ENCODE results near the gene EIF6. TPM values are rescaled to one million over a fixed set of nuclear protein-coding genes. Genes with fewer than 3 reads are reported as not detected.

Gene EIF6
- total and polyA plus RNA-seq, 4 donors, result 60.8 to 160 (median 106) TPM

DNA sequence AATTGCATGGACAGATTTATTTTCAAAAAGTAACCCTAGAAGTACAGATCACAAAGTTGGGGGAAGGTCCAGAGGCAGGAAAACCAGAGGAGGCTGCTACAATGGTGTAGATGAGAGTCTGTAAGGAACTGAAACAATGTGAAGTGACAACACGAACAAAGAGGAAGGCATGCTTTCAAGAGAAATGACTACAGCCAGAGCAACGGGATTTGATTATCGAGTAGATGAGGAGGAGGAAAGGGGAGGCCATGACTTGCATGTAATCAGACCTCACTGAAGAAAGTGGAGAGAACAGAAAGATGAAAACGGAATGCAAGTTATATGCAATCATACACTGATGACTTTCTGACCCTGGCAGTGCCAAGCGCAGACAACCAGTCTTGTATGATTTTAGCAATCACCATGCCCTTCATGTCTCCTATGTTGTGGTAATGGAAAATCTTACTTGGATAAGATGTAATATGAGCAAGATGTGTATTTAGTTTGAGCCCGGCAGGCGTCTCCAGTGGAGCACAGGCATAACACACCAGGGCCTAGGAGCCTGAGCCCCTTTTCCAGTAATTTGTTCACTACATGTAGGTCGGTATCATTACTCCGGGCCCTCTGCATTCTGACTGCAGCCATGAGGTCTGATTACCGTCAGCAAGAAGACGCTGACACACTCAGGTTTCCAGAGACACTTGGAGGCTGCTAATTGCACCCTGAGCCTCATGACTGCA is 41.6 kb upstream of the EIF6 start:
- Histone ChIP-seq H3K36me3 (ENCODE audit: control insufficient read depth in 4 of 4, insufficient read depth in 3 of 4, low read depth in 1 of 4, low read length in 3 of 4) (no peaks in the 10 kb centered on the region), H3K4me3 (ENCODE audit: low read depth in 1 of 3, low read length in 3 of 3) (no peak overlapping the region), H3K4me1 (ENCODE audit: control insufficient read depth in 4 of 4, insufficient read depth in 4 of 4, low read length in 3 of 4) (peaks cover 6 to 34% (median 26%) of the 10 kb centered on the region in 4 donors), H3K27ac (ENCODE audit: low read depth in 1 of 2, low read length in 2 of 2) (no peak overlapping the region), H3K9ac (ENCODE audit: low read depth in 1 of 2, low read length in 2 of 2) (no peak overlapping the region), H3K27me3 (ENCODE audit: control insufficient read depth in 4 of 4, insufficient read depth in 4 of 4, low read length in 3 of 4) (no peaks in the 10 kb centered on the region), H3K9me3 (ENCODE audit: control insufficient read depth in 4 of 4, low read length in 3 of 4) (no peaks in the 10 kb centered on the region)
- no peak for TF ChIP-seq GABPA (IDR thresholded peaks at IDR 0.05 in 1 of 2, conservative IDR thresholded peaks at IDR 0.05 in 1 of 2)
- no peak for TF ChIP-seq RXRA (IDR thresholded peaks at IDR 0.05)
- TF ChIP-seq FOXA1 (IDR thresholded peaks at IDR 0.05), result no peak
- TF ChIP-seq, protein P1, sequence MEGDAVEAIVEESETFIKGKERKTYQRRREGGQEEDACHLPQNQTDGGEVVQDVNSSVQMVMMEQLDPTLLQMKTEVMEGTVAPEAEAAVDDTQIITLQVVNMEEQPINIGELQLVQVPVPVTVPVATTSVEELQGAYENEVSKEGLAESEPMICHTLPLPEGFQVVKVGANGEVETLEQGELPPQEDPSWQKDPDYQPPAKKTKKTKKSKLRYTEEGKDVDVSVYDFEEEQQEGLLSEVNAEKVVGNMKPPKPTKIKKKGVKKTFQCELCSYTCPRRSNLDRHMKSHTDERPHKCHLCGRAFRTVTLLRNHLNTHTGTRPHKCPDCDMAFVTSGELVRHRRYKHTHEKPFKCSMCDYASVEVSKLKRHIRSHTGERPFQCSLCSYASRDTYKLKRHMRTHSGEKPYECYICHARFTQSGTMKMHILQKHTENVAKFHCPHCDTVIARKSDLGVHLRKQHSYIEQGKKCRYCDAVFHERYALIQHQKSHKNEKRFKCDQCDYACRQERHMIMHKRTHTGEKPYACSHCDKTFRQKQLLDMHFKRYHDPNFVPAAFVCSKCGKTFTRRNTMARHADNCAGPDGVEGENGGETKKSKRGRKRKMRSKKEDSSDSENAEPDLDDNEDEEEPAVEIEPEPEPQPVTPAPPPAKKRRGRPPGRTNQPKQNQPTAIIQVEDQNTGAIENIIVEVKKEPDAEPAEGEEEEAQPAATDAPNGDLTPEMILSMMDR (IDR thresholded peaks at IDR 0.05; ENCODE audit: low read depth, low read length, missing input control), result no peak
- TF ChIP-seq TAF1 (conservative IDR thresholded peaks at IDR 0.05), result no peak
- TF ChIP-seq FOXA2 (IDR thresholded peaks at IDR 0.05), result no peak
- WGBS, result 90% methylated on average over 11 of the region's 11 CpGs
- no peak for DNase-seq (ENCODE audit: low spot score)

DNA sequence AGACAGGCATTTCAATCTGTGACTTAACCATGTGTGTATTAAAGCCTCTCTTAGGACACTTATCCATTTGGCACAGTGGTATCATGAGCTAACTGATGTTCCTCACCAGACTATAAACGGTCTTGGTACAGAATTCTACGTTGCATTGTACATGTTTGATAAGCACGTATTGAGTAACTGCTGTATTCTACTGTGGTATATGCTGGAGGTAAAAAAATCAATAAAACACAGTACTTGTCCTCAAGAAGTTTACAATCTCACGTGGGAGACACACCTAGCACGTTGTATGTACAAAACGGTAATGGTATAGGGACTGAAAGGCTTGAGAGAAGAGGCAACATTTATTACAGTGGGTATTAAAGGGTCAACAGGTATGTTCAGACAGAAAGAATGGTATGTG is 40.8 kb upstream of the EIF6 start:
- H3K9ac ChIP-seq (ENCODE audit: low read depth in 1 of 2, low read length in 2 of 2), result no peak overlapping the region
- no peak for TF ChIP-seq RXRA (IDR thresholded peaks at IDR 0.05)
- TF ChIP-seq EGR1 (IDR thresholded peaks at IDR 0.05; ENCODE audit: low read depth in 2 of 2), result no peak
- TF ChIP-seq NR2F2 (IDR thresholded peaks at IDR 0.05), result no peak
- TF ChIP-seq, protein P1 (IDR thresholded peaks at IDR 0.05; ENCODE audit: low read depth, low read length, missing input control), result no peak
- no peak for TF ChIP-seq TAF1 (conservative IDR thresholded peaks at IDR 0.05)
- no peak for TF ChIP-seq YY1 (IDR thresholded peaks at IDR 0.05)
- H3K9me3 ChIP-seq (ENCODE audit: control insufficient read depth in 4 of 4, low read length in 3 of 4), result no peaks in the 10 kb centered on the region
- H3K27ac ChIP-seq (ENCODE audit: low read depth in 1 of 2, low read length in 2 of 2), result no peak overlapping the region
- peaks cover 6 to 34% (median 26%) of the 10 kb centered on the region in 4 donors for H3K4me1 ChIP-seq (ENCODE audit: control insufficient read depth in 4 of 4, insufficient read depth in 4 of 4, low read length in 3 of 4)
- no peak overlapping the region for H3K4me3 ChIP-seq (ENCODE audit: low read depth in 1 of 3, low read length in 3 of 3)
- WGBS, result 68% methylated on average over 6 of the region's 6 CpGs
- no peaks in the 10 kb centered on the region for H3K36me3 ChIP-seq (ENCODE audit: control insufficient read depth in 4 of 4, insufficient read depth in 3 of 4, low read depth in 1 of 4, low read length in 3 of 4)
- no peak for DNase-seq (ENCODE audit: low spot score)
- no peaks in the 10 kb centered on the region for H3K27me3 ChIP-seq (ENCODE audit: control insufficient read depth in 4 of 4, insufficient read depth in 4 of 4, low read length in 3 of 4)

- Histone ChIP-seq H3K9me3 (ENCODE audit: control insufficient read depth in 4 of 4, low read length in 3 of 4) (no peaks in the 10 kb centered on the region), H3K4me3 (ENCODE audit: low read depth in 1 of 3, low read length in 3 of 3) (no peak overlapping the region), H3K36me3 (ENCODE audit: control insufficient read depth in 4 of 4, insufficient read depth in 3 of 4, low read depth in 1 of 4, low read length in 3 of 4) (peaks cover 0 to 4% (median 0%) of the 10 kb centered on the region in 4 donors), H3K9ac (ENCODE audit: low read depth in 1 of 2, low read length in 2 of 2) (no peak overlapping the region), H3K4me1 (ENCODE audit: control insufficient read depth in 4 of 4, insufficient read depth in 4 of 4, low read length in 3 of 4) (peaks cover 0 to 4% (median 2%) of the 10 kb centered on the region in 4 donors), H3K27ac (ENCODE audit: low read depth in 1 of 2, low read length in 2 of 2) (no peak overlapping the region), H3K27me3 (ENCODE audit: control insufficient read depth in 4 of 4, insufficient read depth in 4 of 4, low read length in 3 of 4) (no peaks in the 10 kb centered on the region)
- TF ChIP-seq EGR1 (IDR thresholded peaks at IDR 0.05; ENCODE audit: low read depth in 2 of 2) (no peak), MAX (IDR thresholded peaks at IDR 0.05) (no peak), SP1 (IDR thresholded peaks at IDR 0.05) (no peak), ATF3 (IDR thresholded peaks at IDR 0.05) (no peak), RXRA (IDR thresholded peaks at IDR 0.05) (no peak), NR2F2 (IDR thresholded peaks at IDR 0.05) (no peak), HNF4G (IDR thresholded peaks at IDR 0.05) (no peak), FOXA1 (IDR thresholded peaks at IDR 0.05) (no peak), RAD21 (IDR thresholded peaks at IDR 0.05) (no peak), ZBTB33 (IDR thresholded peaks at IDR 0.05) (no peak), HNF4A (conservative IDR thresholded peaks at IDR 0.05) (no peak), YY1 (IDR thresholded peaks at IDR 0.05) (no peak), GABPA (IDR thresholded peaks at IDR 0.05 in 1 of 2, conservative IDR thresholded peaks at IDR 0.05 in 1 of 2) (no peak), FOXA2 (IDR thresholded peaks at IDR 0.05) (no peak)
- TF ChIP-seq, protein P1 (IDR thresholded peaks at IDR 0.05; ENCODE audit: low read depth, low read length, missing input control), result no peak
- 98% methylated on average over 3 of the region's 3 CpGs for WGBS
- no peak for DNase-seq (ENCODE audit: low spot score)
Measured at GRCh38 chr20:35320396-35321126, 36.0 kb upstream of the EIF6 start.

All from liver (tissue), 9 donors.